Measurements from ENCODE around the gene NCAPG. TPM values are rescaled to one million over a fixed set of nuclear protein-coding genes. Genes with fewer than 3 reads are reported as not detected.

NCAPG gene
- total RNA-seq, 1 experiment from 2014 or later: 82.1 TPM

- no peak for DNase-seq (ENCODE audit: low read depth)
These were observed 64.8 kb downstream of the NCAPG start for GRCh38 chr4:17875402-17876070.

GRCh38 chr4:17876943-17877342, 66.2 kb downstream of the NCAPG start:
- no peak for DNase-seq (ENCODE audit: low read depth)

- no peak for DNase-seq (ENCODE audit: low read depth)
These were observed 66.9 kb downstream of the NCAPG start for GRCh38 chr4:17877661-17878060.

- no peak for DNase-seq (ENCODE audit: low read depth)
These were observed 73.3 kb downstream of the NCAPG start for GRCh38 chr4:17884063-17884462.

GRCh38 chr4:17884511-17884910, 73.7 kb downstream of the NCAPG start:
- DNase-seq (ENCODE audit: low read depth): no peak

GRCh38 chr4:17889692-17890091, 78.9 kb downstream of the NCAPG start:
- DNase-seq (ENCODE audit: low read depth): no peak

GRCh38 chr4:17894421-17894820, 83.6 kb downstream of the NCAPG start:
- DNase-seq (ENCODE audit: low read depth): no peak

Other genes starting within 250 kb of the NCAPG start
- gene LAP3, start 233.8 kb upstream of the NCAPG start, total RNA-seq (2014; rRNA removed; shearing (Covaris generic)): 102 and 115 TPM in 2 replicates
- 4.3 and 6.9 TPM in 2 replicates for gene MED28, start 196.3 kb upstream of the NCAPG start, total RNA-seq (2014; rRNA removed; shearing (Covaris generic))
- gene FAM184B, start 29.4 kb upstream of the NCAPG start, total RNA-seq (2014; rRNA removed; shearing (Covaris generic)): under 0.01 TPM in 2 replicates
- gene DCAF16, start 222 bp upstream of the NCAPG start, total RNA-seq (2014; rRNA removed; shearing (Covaris generic)): 21.9 and 23.5 TPM in 2 replicates
- 23.5 and 26.9 TPM in 2 replicates for gene LCORL, start 210.8 kb downstream of the NCAPG start, total RNA-seq (2014; rRNA removed; shearing (Covaris generic))